ENCODE data around the gene NUP54. TPM values are rescaled to one million over a fixed set of nuclear protein-coding genes. Genes with fewer than 3 reads are reported as not detected.

NUP54 gene
- total RNA-seq, 4 donors from 2014 or later, result 15.6 to 32.2 (median 23.9) TPM

DNA sequence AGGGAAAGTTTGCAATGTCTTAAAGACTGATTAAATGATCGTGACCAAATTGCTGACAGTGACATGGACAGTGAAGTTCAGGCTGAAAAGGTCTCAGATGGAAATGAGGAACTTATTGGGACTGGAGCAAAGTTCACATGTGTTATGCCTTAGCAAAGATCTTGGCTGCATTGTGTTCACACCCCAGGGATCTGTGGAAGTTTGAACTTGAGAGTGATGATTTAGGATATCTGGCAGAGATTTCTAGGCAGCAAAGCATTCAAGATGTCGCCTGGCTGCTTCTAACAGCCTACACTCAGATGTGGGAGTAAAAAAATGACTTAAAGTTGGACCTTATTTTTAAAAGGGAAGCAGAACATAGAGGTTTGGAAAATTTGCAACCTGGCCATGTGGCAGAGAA, 44.0 kb upstream of the NUP54 start:
- no peak for DNase-seq
- Histone ChIP-seq H3K9me3 (no peaks in the 10 kb centered on the region), H3K36me3 (peaks cover 0 to 53% (median 0%) of the 10 kb centered on the region in 3 donors), H3K4me1 (peaks cover 0 to 39% (median 6%) of the 10 kb centered on the region in 4 donors), H3K27me3 (no peaks in the 10 kb centered on the region), H3K27ac (peak overlapping the region in 1 of 4 donors; percentile 32), H3K4me3 (no peak overlapping the region)
- TF ChIP-seq CTCF (IDR thresholded peaks at IDR 0.05) (no peak), POLR2A (IDR thresholded peaks at IDR 0.05) (no peak)

GRCh38 chr4:76188557-76188956, 40.4 kb upstream of the NUP54 start:
- no peak for DNase-seq
- TF ChIP-seq POLR2A (IDR thresholded peaks at IDR 0.05) (no peak), CTCF (IDR thresholded peaks at IDR 0.05) (no peak)
- H3K27ac ChIP-seq, result no peak overlapping the region
- peaks cover 0 to 6% (median 0%) of the 10 kb centered on the region in 4 donors for H3K4me1 ChIP-seq
- no peaks in the 10 kb centered on the region for H3K9me3 ChIP-seq
- H3K36me3 ChIP-seq, result peaks cover 0 to 56% (median 0%) of the 10 kb centered on the region in 3 donors
- H3K27me3 ChIP-seq, result no peaks in the 10 kb centered on the region
- no peak overlapping the region for H3K4me3 ChIP-seq

GRCh38 chr4:76188149-76188548, 40.0 kb upstream of the NUP54 start:
- Histone ChIP-seq H3K27me3 (no peaks in the 10 kb centered on the region), H3K4me1 (peaks cover 0 to 2% (median 0%) of the 10 kb centered on the region in 4 donors), H3K9me3 (no peaks in the 10 kb centered on the region), H3K4me3 (no peak overlapping the region), H3K36me3 (peaks cover 0 to 52% (median 0%) of the 10 kb centered on the region in 3 donors), H3K27ac (no peak overlapping the region)
- no peak for DNase-seq
- no peak for TF ChIP-seq POLR2A (IDR thresholded peaks at IDR 0.05)
- no peak for TF ChIP-seq CTCF (IDR thresholded peaks at IDR 0.05)

DNA sequence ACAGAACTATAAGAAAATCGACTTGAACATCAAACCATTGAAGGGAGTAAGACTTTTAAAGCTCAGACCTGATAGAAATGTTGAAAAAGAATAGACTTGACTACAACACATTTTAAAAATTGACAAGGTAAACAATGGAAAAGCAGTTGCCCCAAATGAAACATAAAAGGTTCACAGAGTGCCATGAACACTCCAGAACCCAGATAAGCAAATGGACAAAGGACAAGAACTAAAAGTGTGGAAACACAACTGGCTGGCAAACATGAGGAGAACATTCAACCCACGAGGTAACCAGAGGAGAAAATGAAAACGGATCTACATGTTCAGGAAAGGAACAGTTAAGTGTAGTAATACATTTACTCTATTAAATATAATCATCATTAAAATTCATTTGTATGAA, 39.0 kb upstream of the NUP54 start:
- no peak for DNase-seq
- Histone ChIP-seq H3K27ac (no peak overlapping the region), H3K36me3 (peaks cover 0 to 42% (median 0%) of the 10 kb centered on the region in 3 donors), H3K9me3 (no peaks in the 10 kb centered on the region), H3K4me1 (no peaks in the 10 kb centered on the region), H3K4me3 (no peak overlapping the region), H3K27me3 (no peaks in the 10 kb centered on the region)
- no peak for TF ChIP-seq POLR2A (IDR thresholded peaks at IDR 0.05)
- no peak for TF ChIP-seq CTCF (IDR thresholded peaks at IDR 0.05)

DNA sequence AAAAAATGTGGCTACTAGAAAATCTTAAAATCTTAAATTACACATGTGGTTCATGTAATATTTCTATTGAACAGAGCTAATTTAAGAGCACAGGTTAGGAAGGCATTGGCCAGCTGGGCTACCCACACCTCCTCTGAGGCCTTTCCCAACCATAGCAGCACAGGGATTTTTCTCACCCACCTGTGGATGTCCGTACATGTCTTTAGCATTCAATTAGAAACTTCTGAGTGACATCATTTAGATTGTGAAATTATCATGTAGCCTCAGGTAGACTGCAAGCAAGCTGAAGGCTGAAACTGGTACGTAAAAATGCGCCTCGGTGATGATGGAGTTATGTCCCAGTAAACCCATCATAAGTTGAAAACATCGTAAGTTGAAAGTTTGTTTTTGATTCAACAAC, 34.3 kb upstream of the NUP54 start:
- Histone ChIP-seq H3K27ac (no peak overlapping the region), H3K27me3 (no peaks in the 10 kb centered on the region), H3K9me3 (no peaks in the 10 kb centered on the region), H3K4me3 (no peak overlapping the region), H3K4me1 (peaks cover 0 to 5% (median 0%) of the 10 kb centered on the region in 4 donors), H3K36me3 (peaks cover 0 to 56% (median 0%) of the 10 kb centered on the region in 3 donors)
- DNase-seq, result no peak
- TF ChIP-seq CTCF (IDR thresholded peaks at IDR 0.05) (no peak), POLR2A (IDR thresholded peaks at IDR 0.05) (no peak)

Measured in Peyer's patch (tissue), 4 donors.